ENCODE results near the gene GRID2.

DNA sequence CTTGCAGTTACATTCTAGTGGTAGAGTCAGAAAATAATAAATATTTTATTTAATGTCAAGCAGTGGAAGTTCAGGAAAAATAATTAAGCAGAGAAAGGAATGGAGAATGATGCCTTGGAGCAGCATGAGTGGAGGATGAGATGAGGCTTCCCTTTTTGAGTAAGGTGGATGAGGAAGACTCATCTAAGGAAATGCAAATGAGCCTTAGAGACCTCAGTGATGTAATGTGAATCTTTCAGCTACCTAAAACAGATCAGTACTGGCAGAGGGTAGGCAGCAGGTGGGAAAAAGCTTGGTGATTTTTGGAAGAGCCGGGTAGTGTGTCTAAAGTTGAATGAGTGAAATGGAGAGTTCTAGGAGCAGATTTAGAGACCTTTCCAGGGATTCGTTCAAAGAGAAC, 118.2 kb downstream of the GRID2 start:
- TF ChIP-seq, protein P1, sequence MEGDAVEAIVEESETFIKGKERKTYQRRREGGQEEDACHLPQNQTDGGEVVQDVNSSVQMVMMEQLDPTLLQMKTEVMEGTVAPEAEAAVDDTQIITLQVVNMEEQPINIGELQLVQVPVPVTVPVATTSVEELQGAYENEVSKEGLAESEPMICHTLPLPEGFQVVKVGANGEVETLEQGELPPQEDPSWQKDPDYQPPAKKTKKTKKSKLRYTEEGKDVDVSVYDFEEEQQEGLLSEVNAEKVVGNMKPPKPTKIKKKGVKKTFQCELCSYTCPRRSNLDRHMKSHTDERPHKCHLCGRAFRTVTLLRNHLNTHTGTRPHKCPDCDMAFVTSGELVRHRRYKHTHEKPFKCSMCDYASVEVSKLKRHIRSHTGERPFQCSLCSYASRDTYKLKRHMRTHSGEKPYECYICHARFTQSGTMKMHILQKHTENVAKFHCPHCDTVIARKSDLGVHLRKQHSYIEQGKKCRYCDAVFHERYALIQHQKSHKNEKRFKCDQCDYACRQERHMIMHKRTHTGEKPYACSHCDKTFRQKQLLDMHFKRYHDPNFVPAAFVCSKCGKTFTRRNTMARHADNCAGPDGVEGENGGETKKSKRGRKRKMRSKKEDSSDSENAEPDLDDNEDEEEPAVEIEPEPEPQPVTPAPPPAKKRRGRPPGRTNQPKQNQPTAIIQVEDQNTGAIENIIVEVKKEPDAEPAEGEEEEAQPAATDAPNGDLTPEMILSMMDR (IDR thresholded peaks at IDR 0.05) = no peak
- no peak for TF ChIP-seq POLR2A (IDR thresholded peaks at IDR 0.05)
